Endothelial cell of umbilical vein (primary cell): ENCODE measurements around the gene TAS2R41. TPM values are rescaled to one million over a fixed set of nuclear protein-coding genes. Genes with fewer than 3 reads are reported as not detected.

Source experiments
- BruUV-seq: library from RNA; stranded (reverse); fragments of 400-500 nt; replicated peaks from 2 replicates; lab custom pipeline; 2021; lab: Mats Ljungman, UMichigan
- CTCF ChIA-PET: fragments of 300-600, 350-600 bp; sonication (Branson Sonifier 250); formaldehyde crosslinking; loops from one replicate; lab custom pipeline; 2021; ENCODE audit warnings: antibody characterized with exemption, inconsistent platforms; lab: Charles Lee
- POLR2A ChIA-PET: fragments of 300-600, 350-600 bp; sonication (Branson Sonifier 250); formaldehyde crosslinking; loops from one replicate; lab custom pipeline; 2021; ENCODE audit warnings: antibody characterized with exemption, inconsistent platforms; lab: Charles Lee
- DNase-seq: peaks from one replicate; pipeline ENCODE4 v3.0.0-alpha.2; 2011; ENCODE audit warnings: low read depth, low spot score
- FAIRE-seq: peaks from 2 replicates; lab custom pipeline; 2011; peaks lifted over from hg19 to GRCh38; lab: Jason Lieb, UNC
- H2AFZ ChIP-seq: 2 replicates; pipeline ENCODE4 v1.6.0; 2012; ENCODE audit warnings: low read depth, low read length, control low read depth, inconsistent platforms
- H3K27ac ChIP-seq: 2 replicates; pipeline ENCODE4 v1.5.1; 2011; ENCODE audit warnings: low read depth, mild to moderate bottlenecking, control low read depth, low read length, moderate library complexity; ENCODE audit not compliant: insufficient read depth
- H3K27me3 ChIP-seq, 2 experiments: 2 replicates each; pipeline versions ENCODE4 v1.6.0 to v1.6.1; 2011; ENCODE audit warnings: low read length in 2 of 2, mixed read lengths in 1 of 2; ENCODE audit not compliant: control insufficient read depth in 2 of 2, insufficient read depth in 2 of 2
- H3K36me3 ChIP-seq, 2 experiments: 2 replicates in 1 of 2; 3 replicates in 1 of 2; pipeline ENCODE4 v1.5.1; 2011; ENCODE audit warnings: low read length in 2 of 2, mild to moderate bottlenecking in 1 of 2, moderate library complexity in 1 of 2; ENCODE audit not compliant: control insufficient read depth in 2 of 2, insufficient read depth in 2 of 2; ENCODE audit errors: extremely low read depth in 1 of 2
- H3K4me1 ChIP-seq: 3 replicates; pipeline ENCODE4 v1.5.1; 2011; ENCODE audit warnings: mild to moderate bottlenecking, low read length; ENCODE audit not compliant: control insufficient read depth, insufficient read depth; ENCODE audit errors: extremely low read depth
- H3K4me2 ChIP-seq: 2 replicates; pipeline ENCODE4 v1.6.1; 2011; ENCODE audit warnings: low read length, control low read depth, mixed read lengths; ENCODE audit not compliant: insufficient read depth
- H3K4me3 ChIP-seq, 3 experiments: fragments of 200-600 bp in 1 of 3; sonication (generic), shearing (Covaris generic) in 1 of 3; replicated peaks in 1 of 3; 2 replicates each; pipeline ENCODE4 v1.5.1; 2011 to 2016; ENCODE audit warnings: control low read depth in 3 of 3, low read length in 3 of 3, mild to moderate bottlenecking in 2 of 3, inconsistent platforms in 1 of 3, low read depth in 1 of 3, moderate library complexity in 1 of 3; ENCODE audit not compliant: insufficient read depth in 1 of 3
- H3K79me2 ChIP-seq: 2 replicates; pipeline ENCODE4 v1.6.0; 2012; ENCODE audit warnings: low read length, inconsistent platforms; ENCODE audit not compliant: control insufficient read depth, insufficient read depth
- H3K9ac ChIP-seq: replicated peaks from 2 replicates; pipeline ENCODE3; 2011; ENCODE audit warnings: low read length, control low read depth; ENCODE audit not compliant: insufficient read depth; ENCODE audit errors: extremely low read depth
- H3K9me1 ChIP-seq: replicated peaks from 3 replicates; pipeline ENCODE4 v1.6.0; 2011; ENCODE audit warnings: mild to moderate bottlenecking, low read length; ENCODE audit not compliant: control insufficient read depth, insufficient read depth; ENCODE audit errors: extremely low read depth
- H3K9me3 ChIP-seq: replicated peaks from 2 replicates; pipeline ENCODE4 v1.5.1; 2012; ENCODE audit warnings: low read length, inconsistent platforms; ENCODE audit not compliant: control insufficient read depth, insufficient read depth
- H4K20me1 ChIP-seq: replicated peaks from 2 replicates; pipeline ENCODE3; 2011; ENCODE audit warnings: mild to moderate bottlenecking, low read length; ENCODE audit not compliant: control insufficient read depth, insufficient read depth; ENCODE audit errors: extremely low read depth
- CTCF ChIP-seq, 2 donors: IDR thresholded peaks; 1 replicate in 1 of 2; 2 replicates in 1 of 2; pipeline ENCODE4 v1.5.1; 2011; ENCODE audit warnings: low read length in 2 of 2, mild to moderate bottlenecking in 2 of 2, moderate library complexity in 2 of 2, control low read depth in 1 of 2, inconsistent platforms in 1 of 2, low read depth in 1 of 2; ENCODE audit not compliant: insufficient read depth in 1 of 2; ENCODE audit errors: extremely low read depth in 1 of 2
- EZH2 ChIP-seq: IDR thresholded peaks from 2 replicates; pipeline ENCODE4 v1.6.1; 2012; ENCODE audit warnings: borderline replicate concordance, low read depth, mild to moderate bottlenecking, moderate library complexity, low read length, inconsistent platforms; ENCODE audit not compliant: severe bottlenecking
- FOS ChIP-seq: IDR thresholded peaks from 2 replicates; pipeline ENCODE4 v1.6.1; 2011; ENCODE audit warnings: mild to moderate bottlenecking, low read length, moderate library complexity, borderline replicate concordance; ENCODE audit not compliant: insufficient read depth
- GATA2 ChIP-seq: IDR thresholded peaks from 2 replicates; pipeline ENCODE4 v1.7.0; 2011; ENCODE audit warnings: low read depth, mild to moderate bottlenecking, moderate library complexity, mixed read lengths, low read length; ENCODE audit not compliant: insufficient read length, insufficient read depth
- JUN ChIP-seq: IDR thresholded peaks from 2 replicates; pipeline ENCODE4 v1.6.1; 2011; ENCODE audit warnings: borderline replicate concordance, low read depth; ENCODE audit not compliant: insufficient read length, insufficient read depth
- MYC ChIP-seq: IDR thresholded peaks from one replicate; pipeline ENCODE4 v1.6.1; 2011; ENCODE audit warnings: mild to moderate bottlenecking, low read depth, low read length
- POLR2A ChIP-seq: IDR thresholded peaks from 2 replicates; pipeline ENCODE4 v1.6.1; 2012; ENCODE audit warnings: low read depth, mild to moderate bottlenecking, control low read depth, low read length
- POLR2AphosphoS5 ChIP-seq: IDR thresholded peaks from 2 replicates; pipeline ENCODE4 v1.6.1; 2012; ENCODE audit warnings: low read depth, mild to moderate bottlenecking, control low read depth, low read length, moderate library complexity; ENCODE audit not compliant: insufficient read depth
- dilution Hi-C: fragments of 300-500 bp; cut with MboI; formaldehyde crosslinking; loops from one replicate; pipeline ENCODE4 v1.15.0; 2019; ENCODE audit warnings: low sequenced_read_pairs; ENCODE audit not compliant: extremely low pct_ligation_motif_present
- intact Hi-C: fragments of 100-400 bp; cut with micrococcal nuclease; formaldehyde crosslinking; loops from one replicate; pipeline ENCODE4 v1.10.0; 2022
- polyA plus RNA-seq, 4 experiments: library from polyadenylated mRNA; depleted of rRNA in 3 of 4; stranded (reverse) in 3 of 4; unstranded in 1 of 4; fragments of >200 nt; gene quantifications; 2 replicates each; pipeline versions ENCODE4 v1.2.1 to v1.2.3, GENCODE V29; 2011 to 2012; ENCODE audit warnings: missing spikeins in 1 of 4
- total RNA-seq: library from RNA; stranded (reverse); gene quantifications from 2 replicates; pipeline ENCODE4 v1.2.3, GENCODE V29; 2021
- TF ChIP-seq, protein P1 (sequence below): IDR thresholded peaks from 2 replicates; pipeline ENCODE4 v1.6.1; 2011; ENCODE audit not compliant: insufficient read depth, insufficient read length

The TAS2R41 gene
- total and polyA plus RNA-seq, 2 donors (not counting 3 experiments of a cell fraction or from before 2014, with no cell fraction given), result not detected

DNA sequence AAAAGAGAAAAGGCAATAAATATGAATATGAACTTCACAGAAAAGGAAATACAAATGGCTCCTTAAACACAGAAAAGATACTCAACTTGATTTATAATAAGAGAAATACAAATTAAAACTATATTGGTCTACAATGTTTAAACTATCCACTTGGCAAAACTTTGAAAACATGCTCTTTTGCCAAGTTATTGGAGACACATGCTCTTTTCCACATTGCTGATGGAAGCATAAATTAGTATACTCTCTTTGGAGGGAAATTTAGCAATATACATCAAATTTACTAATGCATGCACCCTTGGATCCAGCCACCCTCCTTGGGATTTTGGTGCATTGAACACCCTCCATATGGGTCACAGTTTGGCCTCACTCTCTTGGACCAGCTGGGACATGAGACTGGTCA is 26.6 kb upstream of the TAS2R41 start:
- TF ChIP-seq FOS (no peak), JUN (no peak), EZH2 (no peak), GATA2 (no peak)
- TF ChIP-seq, protein P1, sequence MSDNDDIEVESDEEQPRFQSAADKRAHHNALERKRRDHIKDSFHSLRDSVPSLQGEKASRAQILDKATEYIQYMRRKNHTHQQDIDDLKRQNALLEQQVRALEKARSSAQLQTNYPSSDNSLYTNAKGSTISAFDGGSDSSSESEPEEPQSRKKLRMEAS, result no peak
- CTCF ChIA-PET, result interaction anchor here (1.4 kb wide), 1 partner anchor 54 kb away, joined by 3 read pairs; no protein-coding TSS in a partner anchor
- no peak overlapping the region for H3K9ac ChIP-seq
- BruUV-seq, result no TSS peak
- no peak overlapping the region for H3K4me3 ChIP-seq
- H3K4me2 ChIP-seq, result no peak overlapping the region
- H3K79me2 ChIP-seq, result no peaks in the 10 kb centered on the region
- H2AFZ ChIP-seq, result no peak overlapping the region
- no peaks in the 10 kb centered on the region for H3K36me3 ChIP-seq
- no peaks in the 10 kb centered on the region for H3K9me3 ChIP-seq
- intact Hi-C loops (no loop called here), dilution Hi-C loops (no loop called here)
- H3K4me1 ChIP-seq, result no peaks in the 10 kb centered on the region
- H3K27me3 ChIP-seq, result no peaks in the 10 kb centered on the region
- FAIRE-seq (no peak), DNase-seq (no peak)
- no peak overlapping the region for H3K27ac ChIP-seq
- no peaks in the 10 kb centered on the region for H4K20me1 ChIP-seq
- POLR2A ChIA-PET, result no interaction called here
- H3K9me1 ChIP-seq, result no peaks in the 10 kb centered on the region

GRCh38 chr7:143451746-143452145 is 25.9 kb upstream of the TAS2R41 start:
- no peak for FAIRE-seq
- Histone ChIP-seq H3K9me3 (no peaks in the 10 kb centered on the region), H3K4me1 (peaks cover 4% of the 10 kb centered on the region), H3K36me3 (no peaks in the 10 kb centered on the region), H2AFZ (no peak overlapping the region), H3K79me2 (no peaks in the 10 kb centered on the region), H3K27me3 (no peaks in the 10 kb centered on the region), H3K4me3 (no peak overlapping the region), H3K27ac (no peak overlapping the region), H3K4me2 (no peak overlapping the region), H3K9ac (no peak overlapping the region), H3K9me1 (no peaks in the 10 kb centered on the region), H4K20me1 (no peaks in the 10 kb centered on the region)
- BruUV-seq, result no TSS peak
- no peak for DNase-seq
- TF ChIP-seq FOS (no peak), CTCF (IDR thresholded peaks at IDR 0.05; ENCODE audit: extremely low read depth in 1 of 2, insufficient read depth in 1 of 2, low read depth in 1 of 2, low read length in 2 of 2) (no peak), JUN (no peak), POLR2A (no peak), MYC (no peak), POLR2AphosphoS5 (no peak), GATA2 (no peak), EZH2 (no peak)
- TF ChIP-seq, protein P1, result no peak
- dilution Hi-C loops (no loop called here), intact Hi-C loops (no loop called here)
- CTCF ChIA-PET, result interaction anchor here (1.4 kb wide), 1 partner anchor 53 kb away, joined by 3 read pairs; no protein-coding TSS in a partner anchor
- POLR2A ChIA-PET, result no interaction called here
